DOHH2 (cell line): ENCODE results near the gene MTM1.
A peak's percentile ranks its signal among the peaks of the same experiment; 100 is the strongest.

Experiments
- H3F3A ChIP-seq: fragments of 200-600 bp; sonication (generic), shearing (Covaris generic); 2 replicates; pipeline ENCODE4 v1.6.0; 2016; ENCODE audit warnings: antibody characterized with exemption, mild to moderate bottlenecking; ENCODE audit not compliant: control insufficient read depth, insufficient read depth
- H3K27ac ChIP-seq: fragments of 200-600 bp; sonication (generic); 2 replicates; pipeline ENCODE4 v1.5.1; 2014; ENCODE audit warnings: low read depth, mild to moderate bottlenecking, low read length, moderate library complexity
- H3K27me3 ChIP-seq: fragments of 200-600 bp; sonication (generic); 2 replicates; pipeline ENCODE4 v1.6.1; 2014; ENCODE audit warnings: mild to moderate bottlenecking, low read length, mixed read lengths; ENCODE audit not compliant: control insufficient read depth
- H3K36me3 ChIP-seq: fragments of 200-600 bp; sonication (generic); 2 replicates; pipeline ENCODE4 v1.6.1; 2014; ENCODE audit warnings: mild to moderate bottlenecking, low read length, moderate library complexity, mixed read lengths; ENCODE audit not compliant: control insufficient read depth
- H3K4me1 ChIP-seq: fragments of 200-600 bp; sonication (generic); 2 replicates; pipeline ENCODE4 v1.6.1; 2014; ENCODE audit warnings: mild to moderate bottlenecking, low read length, mixed read lengths; ENCODE audit not compliant: control insufficient read depth
- H3K4me2 ChIP-seq: fragments of 200-600 bp; sonication (generic); 2 replicates; pipeline ENCODE4 v1.6.0; 2014; ENCODE audit warnings: mild to moderate bottlenecking, low read length, moderate library complexity
- H3K4me3 ChIP-seq: fragments of 200-600 bp; sonication (generic); 2 replicates; pipeline ENCODE4 v1.5.1; 2014; ENCODE audit warnings: mild to moderate bottlenecking, low read length, mixed read lengths
- H3K79me2 ChIP-seq: fragments of 200-600 bp; sonication (generic); 2 replicates; pipeline ENCODE4 v1.6.1; 2014; ENCODE audit warnings: mild to moderate bottlenecking, low read length, mixed read lengths; ENCODE audit not compliant: control insufficient read depth
- H3K9me2 ChIP-seq: fragments of 200-600 bp; sonication (generic); replicated peaks from 2 replicates; pipeline ENCODE4 v1.6.1; 2014; ENCODE audit warnings: mild to moderate bottlenecking, low read length, mixed read lengths; ENCODE audit not compliant: control insufficient read depth
- H3K9me3 ChIP-seq: fragments of 200-600 bp; sonication (generic); 2 replicates; pipeline ENCODE4 v1.6.1; 2014; ENCODE audit warnings: antibody characterized with exemption, low read length, mixed read lengths; ENCODE audit not compliant: control insufficient read depth, insufficient read depth
- H4K20me1 ChIP-seq: fragments of 200-600 bp; sonication (generic); 2 replicates; pipeline ENCODE4 v1.6.0; 2014; ENCODE audit warnings: low read depth, mild to moderate bottlenecking, antibody characterized with exemption, low read length, moderate library complexity; ENCODE audit not compliant: control insufficient read depth, insufficient read depth
- CTCF ChIP-seq: fragments of 200-600 bp; sonication (generic); IDR thresholded peaks from one replicate; pipeline ENCODE4 v1.5.1; 2014; ENCODE audit warnings: antibody characterized with exemption, mild to moderate bottlenecking, low read depth, low read length; ENCODE audit not compliant: poor library complexity, severe bottlenecking
- EZH2phosphoT487 ChIP-seq: fragments of 200-600 bp; sonication (generic); IDR thresholded peaks from 2 replicates; pipeline ENCODE4 v1.6.1; 2017; ENCODE audit warnings: borderline replicate concordance, mild to moderate bottlenecking, antibody characterized with exemption, low read length, moderate library complexity, mixed read lengths

MTM1 gene

GRCh38 chrX:150569155-150569477 is 695 bp downstream of the MTM1 start:
- H3K4me2 ChIP-seq: peak overlapping the region; percentile 84

GRCh38 chrX:150570512-150570911 is 2.1 kb downstream of the MTM1 start:
- Histone ChIP-seq H3K27ac (peak overlapping the region; percentile 81), H3K4me1 (peaks cover 40% of the 10 kb centered on the region), H3K9me3 (no peaks in the 10 kb centered on the region), H3K36me3 (no peaks in the 10 kb centered on the region), H3F3A (no peaks in the 10 kb centered on the region), H3K27me3 (no peaks in the 10 kb centered on the region), H4K20me1 (0 out of 2 replicates have a peak, but pooled peaks cover 5% of the 10 kb centered on the region), H3K79me2 (peaks cover 66% of the 10 kb centered on the region), H3K9me2 (no peaks in the 10 kb centered on the region), H3K4me2 (peak overlapping the region; percentile 84), H3K4me3 (peak overlapping the region; percentile 87)
- no peak for TF ChIP-seq CTCF
- no peak for TF ChIP-seq EZH2phosphoT487

More at GRCh38 chrX:150569155-150569477, 695 bp downstream of the MTM1 start:
- Histone ChIP-seq H3K9me2 (no peaks in the 10 kb centered on the region), H3K27me3 (no peaks in the 10 kb centered on the region), H3K36me3 (no peaks in the 10 kb centered on the region), H3F3A (no peaks in the 10 kb centered on the region), H3K27ac (peak overlapping the region; percentile 81), H3K4me1 (peaks cover 35% of the 10 kb centered on the region), H3K4me3 (peak overlapping the region; percentile 87), H3K79me2 (peaks cover 52% of the 10 kb centered on the region), H4K20me1 (0 out of 2 replicates have a peak, but pooled peaks cover 5% of the 10 kb centered on the region), H3K9me3 (no peaks in the 10 kb centered on the region)
- no peak for TF ChIP-seq EZH2phosphoT487
- TF ChIP-seq CTCF: no peak

GRCh38 chrX:150572206-150572605 is 3.8 kb downstream of the MTM1 start:
- Histone ChIP-seq H3K79me2 (peaks cover 83% of the 10 kb centered on the region), H3K4me2 (peak overlapping the region; percentile 84; the same call in 1 of the 2 replicates), H3K27ac (no peak overlapping the region), H3F3A (no peaks in the 10 kb centered on the region), H3K4me3 (peak overlapping the region; percentile 15; the same call in 1 of the 2 replicates), H3K27me3 (no peaks in the 10 kb centered on the region), H3K9me2 (no peaks in the 10 kb centered on the region), H3K9me3 (no peaks in the 10 kb centered on the region), H3K4me1 (peaks cover 40% of the 10 kb centered on the region), H4K20me1 (0 out of 2 replicates have a peak, but pooled peaks cover 5% of the 10 kb centered on the region), H3K36me3 (no peaks in the 10 kb centered on the region)
- no peak for TF ChIP-seq CTCF
- TF ChIP-seq EZH2phosphoT487: no peak
